ENCODE results near the gene RTP5. TPM values are rescaled to one million over a fixed set of nuclear protein-coding genes. Genes with fewer than 3 reads are reported as not detected.

RTP5 gene
- total RNA-seq, 1 donor from 2014 or later: 0.07 TPM

GRCh38 chr2:241843321-241844065 lies 26.0 kb upstream of the RTP5 start:
- intact Hi-C loops (cut with micrococcal nuclease): loop anchor here (1.0 to 5.0 kb wide), 3 partner anchors 15 to 141 kb away; partner anchors contain the start of genes ING5 and PDCD1

- intact Hi-C loops (cut with micrococcal nuclease): loop anchor here (1.0 to 5.0 kb wide), 3 partner anchors 15 to 142 kb away; partner anchors contain the start of genes ING5 and PDCD1
Measured at GRCh38 chr2:241844066-241844728, 25.3 kb upstream of the RTP5 start.

- intact Hi-C loops (cut with micrococcal nuclease): loop anchor here (1.0 to 5.0 kb wide), 3 partner anchors 14 to 143 kb away; partner anchors contain the start of genes ING5 and PDCD1
Measured at GRCh38 chr2:241844831-241845578, 24.5 kb upstream of the RTP5 start.

- intact Hi-C loops (cut with micrococcal nuclease): no loop called here
Measured at GRCh38 chr2:241846406-241846805, 23.1 kb upstream of the RTP5 start.

GRCh38 chr2:241848761-241849615 lies 20.5 kb upstream of the RTP5 start:
- intact Hi-C loops (cut with micrococcal nuclease): no loop called here

GRCh38 chr2:241849616-241850543 lies 19.6 kb upstream of the RTP5 start:
- intact Hi-C loops (cut with micrococcal nuclease): no loop called here

- intact Hi-C loops (cut with micrococcal nuclease): no loop called here
Measured at GRCh38 chr2:241850544-241851324, 18.8 kb upstream of the RTP5 start.

- intact Hi-C loops (cut with micrococcal nuclease): no loop called here
Measured at GRCh38 chr2:241851325-241852115, 18.0 kb upstream of the RTP5 start.

GRCh38 chr2:241852116-241852980 lies 17.2 kb upstream of the RTP5 start:
- intact Hi-C loops (cut with micrococcal nuclease): no loop called here

GRCh38 chr2:241852981-241853631 lies 16.4 kb upstream of the RTP5 start:
- intact Hi-C loops (cut with micrococcal nuclease): no loop called here

- intact Hi-C loops (cut with micrococcal nuclease): no loop called here
Measured at GRCh38 chr2:241853651-241854341, 15.7 kb upstream of the RTP5 start.

GRCh38 chr2:241854342-241855244 lies 14.9 kb upstream of the RTP5 start:
- intact Hi-C loops (cut with micrococcal nuclease): no loop called here

GRCh38 chr2:241855245-241855887 lies 14.2 kb upstream of the RTP5 start:
- intact Hi-C loops (cut with micrococcal nuclease): no loop called here

- intact Hi-C loops (cut with micrococcal nuclease): no loop called here
Measured at GRCh38 chr2:241855888-241856422, 13.6 kb upstream of the RTP5 start.

Data from T-helper 2 cell treated with Interferon-gamma antibody and Interleukin-4, amounts not matched to agents 100 ng/mL and 5 ng/mL, for 36 hours (primary cell).